LNCAP (cell line): ENCODE results near the gene SLC5A6.

Source experiments
- CTCF ChIP-seq: fragments of 450-650 bp; IDR thresholded peaks from 2 replicates; pipeline ENCODE4 v1.5.1; 2017; ENCODE audit warnings: mild to moderate bottlenecking

SLC5A6 gene

GRCh38 chr2:27159271-27159670 is 52.8 kb downstream of the SLC5A6 start:
- TF ChIP-seq CTCF: no peak

- no peak for TF ChIP-seq CTCF
Observed at GRCh38 chr2:27158468-27158867, 53.6 kb downstream of the SLC5A6 start.

- no peak for TF ChIP-seq CTCF
Observed at GRCh38 chr2:27155069-27155520, 57.0 kb downstream of the SLC5A6 start.

- no peak for TF ChIP-seq CTCF
Observed at GRCh38 chr2:27154488-27154887, 57.6 kb downstream of the SLC5A6 start.

GRCh38 chr2:27152796-27153464 is 59.1 kb downstream of the SLC5A6 start:
- no peak for TF ChIP-seq CTCF

GRCh38 chr2:27152102-27152795 is 59.8 kb downstream of the SLC5A6 start:
- TF ChIP-seq CTCF: no peak

GRCh38 chr2:27150639-27151230 is 61.3 kb downstream of the SLC5A6 start:
- no peak for TF ChIP-seq CTCF
